Measurements from ENCODE around the gene SLCO4A1. TPM values are rescaled to one million over a fixed set of nuclear protein-coding genes. Genes with fewer than 3 reads are reported as not detected.

The SLCO4A1 gene
- total and polyA plus RNA-seq, 2 of the 4 experiments (the other 2 are of a cell fraction): 0.72 to 1.1 TPM

DNA sequence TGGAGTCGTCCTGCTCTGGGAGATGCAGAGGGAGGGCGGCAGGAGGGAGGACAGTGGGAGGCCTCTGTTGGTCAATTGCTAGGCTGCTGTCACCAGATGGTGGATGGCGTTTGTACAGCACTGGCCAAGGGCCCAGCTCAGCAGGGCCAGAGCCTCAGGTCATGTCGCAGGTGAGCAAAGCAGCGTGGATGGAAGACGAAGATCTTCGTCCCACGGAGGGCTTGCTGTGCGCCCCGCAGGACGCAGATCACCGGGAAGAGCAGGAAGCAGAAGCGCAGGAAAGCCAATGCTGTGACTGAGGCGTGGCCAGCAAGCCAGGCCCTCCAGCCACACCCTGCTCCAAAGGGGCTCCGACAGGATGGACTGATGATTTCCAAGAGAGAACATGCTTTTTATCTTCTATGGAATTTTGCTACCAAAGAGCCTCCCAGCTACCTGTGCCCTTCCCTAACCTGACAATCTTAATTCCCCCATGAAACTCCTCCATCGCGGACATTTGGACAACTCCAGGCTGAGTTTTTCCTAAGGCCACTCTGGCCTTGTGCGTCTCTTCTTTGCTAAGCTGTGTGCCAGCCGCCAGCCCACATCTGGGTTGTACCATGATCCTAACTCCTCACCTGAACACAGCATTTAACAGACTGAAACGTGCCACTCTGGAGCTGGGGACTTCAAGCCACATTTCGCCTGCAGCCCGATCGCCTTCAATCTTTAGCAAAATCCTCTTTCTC lies 3.5 kb upstream of the SLCO4A1 start:
- no peak overlapping the region for H3K9ac ChIP-seq (ENCODE audit: low read depth, low read length)
- H3K27me3 ChIP-seq (ENCODE audit: control insufficient read depth, insufficient read depth, low read length): peaks cover 85% of the 10 kb centered on the region
- no TSS peak for BruUV-seq (replicated peaks)
- no peak overlapping the region for H3K18ac ChIP-seq (ENCODE audit: low read depth, low read length)
- no peak for TF ChIP-seq BHLHE40 (IDR thresholded peaks at IDR 0.05; ENCODE audit: low read depth, low read length)
- TF ChIP-seq MAFK (IDR thresholded peaks at IDR 0.05; ENCODE audit: low read depth, low read length): no peak
- TF ChIP-seq RCOR1 (IDR thresholded peaks at IDR 0.05; ENCODE audit: insufficient replicate concordance, low read length): no peak
- TF ChIP-seq, protein P1, sequence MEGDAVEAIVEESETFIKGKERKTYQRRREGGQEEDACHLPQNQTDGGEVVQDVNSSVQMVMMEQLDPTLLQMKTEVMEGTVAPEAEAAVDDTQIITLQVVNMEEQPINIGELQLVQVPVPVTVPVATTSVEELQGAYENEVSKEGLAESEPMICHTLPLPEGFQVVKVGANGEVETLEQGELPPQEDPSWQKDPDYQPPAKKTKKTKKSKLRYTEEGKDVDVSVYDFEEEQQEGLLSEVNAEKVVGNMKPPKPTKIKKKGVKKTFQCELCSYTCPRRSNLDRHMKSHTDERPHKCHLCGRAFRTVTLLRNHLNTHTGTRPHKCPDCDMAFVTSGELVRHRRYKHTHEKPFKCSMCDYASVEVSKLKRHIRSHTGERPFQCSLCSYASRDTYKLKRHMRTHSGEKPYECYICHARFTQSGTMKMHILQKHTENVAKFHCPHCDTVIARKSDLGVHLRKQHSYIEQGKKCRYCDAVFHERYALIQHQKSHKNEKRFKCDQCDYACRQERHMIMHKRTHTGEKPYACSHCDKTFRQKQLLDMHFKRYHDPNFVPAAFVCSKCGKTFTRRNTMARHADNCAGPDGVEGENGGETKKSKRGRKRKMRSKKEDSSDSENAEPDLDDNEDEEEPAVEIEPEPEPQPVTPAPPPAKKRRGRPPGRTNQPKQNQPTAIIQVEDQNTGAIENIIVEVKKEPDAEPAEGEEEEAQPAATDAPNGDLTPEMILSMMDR (conservative IDR thresholded peaks at IDR 0.05; ENCODE audit: low read depth, low read length): no peak
- TF ChIP-seq RAD21 (IDR thresholded peaks at IDR 0.05; ENCODE audit: low read length): no peak
- TF ChIP-seq, protein P2, sequence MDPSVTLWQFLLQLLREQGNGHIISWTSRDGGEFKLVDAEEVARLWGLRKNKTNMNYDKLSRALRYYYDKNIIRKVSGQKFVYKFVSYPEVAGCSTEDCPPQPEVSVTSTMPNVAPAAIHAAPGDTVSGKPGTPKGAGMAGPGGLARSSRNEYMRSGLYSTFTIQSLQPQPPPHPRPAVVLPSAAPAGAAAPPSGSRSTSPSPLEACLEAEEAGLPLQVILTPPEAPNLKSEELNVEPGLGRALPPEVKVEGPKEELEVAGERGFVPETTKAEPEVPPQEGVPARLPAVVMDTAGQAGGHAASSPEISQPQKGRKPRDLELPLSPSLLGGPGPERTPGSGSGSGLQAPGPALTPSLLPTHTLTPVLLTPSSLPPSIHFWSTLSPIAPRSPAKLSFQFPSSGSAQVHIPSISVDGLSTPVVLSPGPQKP (IDR thresholded peaks at IDR 0.05; ENCODE audit: borderline replicate concordance, low read depth, low read length): no peak
- no peak for TF ChIP-seq MAZ (IDR thresholded peaks at IDR 0.05; ENCODE audit: borderline replicate concordance, low read depth, low read length)
- DNase-seq (no peak), ATAC-seq (ENCODE audit: low read depth) (no peak)
- in situ Hi-C loops (cut with MboI; ENCODE audit: low sequenced_read_pairs) (no loop called here), dilution Hi-C loops (cut with HindIII; ENCODE audit: low sequenced_read_pairs, unreplicated experiment) (no loop called here), intact Hi-C loops (cut with micrococcal nuclease) (no loop called here)
- H3K4me1 ChIP-seq (ENCODE audit: control insufficient read depth, insufficient read depth, low read length): peaks cover 1% of the 10 kb centered on the region; the same call in 1 of the 2 replicates
- no peak overlapping the region for H2AK9ac ChIP-seq (replicated peaks; ENCODE audit: low read depth, low read length, poor library complexity)
- no peak overlapping the region for H2AK5ac ChIP-seq (ENCODE audit: low read depth, low read length)
- ChIA-PET CTCF (no interaction called here), POLR2A (ENCODE audit: unreplicated experiment) (no interaction called here)
- H4K91ac ChIP-seq (ENCODE audit: insufficient read depth, low read depth, low read length): no peak overlapping the region
- no peak overlapping the region for H3K4me3 ChIP-seq (ENCODE audit: insufficient read depth, low read depth, low read length)
- 80% methylated on average over 14 of the region's 23 CpGs; no CpG with 5 or more reads in 1 of the 2 experiments for WGBS, 2 experiments (ENCODE audit: extremely low coverage in 2 of 2, insufficient read length in 1 of 2)
- no peaks in the 10 kb centered on the region for H3K9me1 ChIP-seq (ENCODE audit: insufficient read depth, low read length)
- H2BK15ac ChIP-seq (ENCODE audit: low read depth, low read length): no peak overlapping the region
- H2AFZ ChIP-seq (replicated peaks; ENCODE audit: low read length, poor library complexity): no peak overlapping the region
- H3K9me3 ChIP-seq (ENCODE audit: control insufficient read depth, insufficient read depth, low read length): no peaks in the 10 kb centered on the region
- H2BK120ac ChIP-seq (ENCODE audit: low read depth, low read length): no peak overlapping the region
- H3K4ac ChIP-seq (ENCODE audit: low read depth, low read length): no peak overlapping the region
- H3K56ac ChIP-seq (ENCODE audit: extremely low read depth, insufficient read depth, low read length): no peak overlapping the region
- no peaks in the 10 kb centered on the region for H3K79me1 ChIP-seq (ENCODE audit: low read depth in 1 of 2, low read length in 2 of 2)
- no peak overlapping the region for H3K27ac ChIP-seq (ENCODE audit: insufficient read depth, low read length)
- no peak overlapping the region for H3K23ac ChIP-seq (ENCODE audit: low read depth, low read length)
- no peak overlapping the region for H3K14ac ChIP-seq (replicated peaks; ENCODE audit: low read depth, low read length)
- H2BK5ac ChIP-seq (ENCODE audit: low read depth, low read length, poor library complexity, severe bottlenecking): no peak overlapping the region
- no peak overlapping the region for H4K8ac ChIP-seq (ENCODE audit: low read depth in 2 of 2, low read length in 2 of 2)
- H4K5ac ChIP-seq (ENCODE audit: low read depth, low read length): no peak overlapping the region
- no peaks in the 10 kb centered on the region for H4K20me1 ChIP-seq (ENCODE audit: insufficient read depth, low read length)
- no peak overlapping the region for H3K4me2 ChIP-seq (ENCODE audit: low read depth, low read length)
- no peaks in the 10 kb centered on the region for H3K36me3 ChIP-seq (ENCODE audit: control insufficient read depth, insufficient read depth, low read length)
- H2BK20ac ChIP-seq (ENCODE audit: low read depth, low read length): no peak overlapping the region

Data from IMR-90 (cell line).